GM12892 (cell line): Measurements from ENCODE around the gene MCCC2.

Source experiments
- POLR2A ChIP-seq: IDR thresholded peaks from 2 replicates; pipeline ENCODE4 v1.6.1; 2011; ENCODE audit warnings: low read depth, low read length, control low read depth
- POLR2AphosphoS5 ChIP-seq: IDR thresholded peaks from 2 replicates; pipeline ENCODE4 v1.6.1; 2011; ENCODE audit warnings: low read depth, low read length, control low read depth

DNA sequence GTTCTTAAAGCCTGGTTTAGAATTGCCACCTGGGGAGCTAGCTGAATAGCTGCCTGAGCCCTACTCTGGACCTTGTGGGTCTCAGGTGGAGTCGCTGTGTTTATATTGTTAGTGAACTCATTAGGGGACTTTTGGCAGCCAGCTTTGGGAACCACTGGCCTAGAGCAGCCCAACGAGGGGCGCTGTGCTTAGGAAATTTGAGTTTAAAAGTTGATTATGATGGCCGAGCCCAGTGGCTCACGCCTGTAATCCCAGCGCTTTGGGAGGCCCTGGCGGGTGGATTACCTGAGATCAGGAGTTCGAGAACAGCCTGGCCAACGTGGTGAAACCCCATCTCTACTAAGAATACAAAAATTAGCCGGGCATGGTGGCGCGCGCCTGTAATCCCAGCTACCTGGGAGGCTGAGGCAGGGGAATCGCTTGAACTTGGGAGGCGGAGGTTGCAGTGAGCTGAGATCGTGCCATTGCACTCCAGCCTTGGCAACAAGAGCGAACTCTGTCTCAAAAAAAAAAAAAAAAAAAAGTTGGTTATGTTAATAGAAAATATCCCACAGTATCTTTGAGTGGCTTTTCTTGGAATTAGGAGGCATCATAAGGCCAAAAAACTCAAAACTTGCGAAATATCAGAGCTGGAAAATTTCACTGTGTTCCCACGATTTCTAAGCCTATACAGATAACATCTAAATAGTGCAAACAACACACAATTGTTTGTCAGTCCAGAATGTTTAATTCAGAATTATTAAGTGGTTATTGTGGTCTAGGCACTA, 809 bp downstream of the MCCC2 start:
- TF ChIP-seq POLR2AphosphoS5: no peak
- TF ChIP-seq POLR2A: no peak
